ENCODE measurements around the gene TVP23C. TPM values are rescaled to one million over a fixed set of nuclear protein-coding genes. Genes with fewer than 3 reads are reported as not detected.
"Not testable (repeated sequence)": the region's sequence is repeated elsewhere in the genome, so short reads cannot be mapped to it uniquely, and the experiment has no call there.

Gene TVP23C
- total RNA-seq, result 10 to 100 TPM; 26.4 to 34.5 TPM
- polyA plus RNA-seq, result 1 to 10 TPM; 5.8 to 6.9 TPM

- H3K36me3 ChIP-seq (ENCODE audit: insufficient read depth, low read length); H3K36me3 Mint-ChIP-seq; H3K4me1 ChIP-seq (ENCODE audit: insufficient read depth, low read length); CTCF ChIA-PET (ENCODE audit: partially characterized antibody); POLR2A ChIA-PET (ENCODE audit: partially characterized antibody); intact Hi-C loops (cut with micrococcal nuclease); H3K9me3 ChIP-seq (ENCODE audit: control insufficient read depth in 1 of 2, low read length in 2 of 2); H3K27me3 Mint-ChIP-seq; H3K9me3 Mint-ChIP-seq; H3K27me3 ChIP-seq (ENCODE audit: insufficient read depth, low read length): not testable (repeated sequence)
- peak; percentile 62 to 81 (median 75) for DNase-seq
- H3K4me3 ChIP-seq (ENCODE audit: low read length in 2 of 2), result peak within 1 kb of the TSS in 1 of 2 donors; percentile 62
- Mint-ChIP-seq H3K27ac (peak within 1 kb of the TSS; percentile 85 to 97 (median 93)), H3K4me3 (peak within 1 kb of the TSS; percentile 91 to 99 (median 94)), H3K4me1 (peaks cover 6 to 26% (median 18%) of the 10 kb centered on the region in 4 donors)
- H3K27ac ChIP-seq (ENCODE audit: low read depth, low read length), result peak within 1 kb of the TSS; percentile 51
These were observed at the start of gene TVP23C for GRCh38 chr17:15563375-15563857. TVP23C (minus strand) TSS chr17:15563483; CDS start chr17:15563448, 35 bp downstream.

- POLR2A ChIA-PET (ENCODE audit: partially characterized antibody); CTCF ChIA-PET (ENCODE audit: partially characterized antibody); H3K27me3 ChIP-seq (ENCODE audit: insufficient read depth, low read length); DNase-seq; H3K9me3 ChIP-seq (ENCODE audit: control insufficient read depth in 1 of 2, low read length in 2 of 2); H3K36me3 Mint-ChIP-seq; H3K9me3 Mint-ChIP-seq; H3K27ac Mint-ChIP-seq; H3K27ac ChIP-seq (ENCODE audit: low read depth, low read length); intact Hi-C loops (cut with micrococcal nuclease); H3K27me3 Mint-ChIP-seq; H3K36me3 ChIP-seq (ENCODE audit: insufficient read depth, low read length); H3K4me3 ChIP-seq (ENCODE audit: low read length in 2 of 2): not testable (repeated sequence)
- peaks cover 18 to 42% (median 30%) of the 10 kb centered on the region in 4 donors for H3K4me1 Mint-ChIP-seq
- peak overlapping the region in 3 of 8 donors; percentile 12 to 43 (median 17) for H3K4me3 Mint-ChIP-seq
- peaks cover 17% of the 10 kb centered on the region for H3K4me1 ChIP-seq (ENCODE audit: insufficient read depth, low read length)
These were observed 29.7 kb upstream of the TVP23C start for GRCh38 chr17:15592960-15593359.

GRCh38 chr17:15591986-15592385 lies 28.7 kb upstream of the TVP23C start:
- H3K9me3 Mint-ChIP-seq; H3K9me3 ChIP-seq (ENCODE audit: control insufficient read depth in 1 of 2, low read length in 2 of 2); intact Hi-C loops (cut with micrococcal nuclease); DNase-seq; POLR2A ChIA-PET (ENCODE audit: partially characterized antibody); H3K27ac ChIP-seq (ENCODE audit: low read depth, low read length); H3K27me3 Mint-ChIP-seq; CTCF ChIA-PET (ENCODE audit: partially characterized antibody); H3K36me3 ChIP-seq (ENCODE audit: insufficient read depth, low read length); H3K4me3 ChIP-seq (ENCODE audit: low read length in 2 of 2); H3K27me3 ChIP-seq (ENCODE audit: insufficient read depth, low read length); H3K36me3 Mint-ChIP-seq: not testable (repeated sequence)
- Mint-ChIP-seq H3K27ac (peak overlapping the region in 1 of 7 donors; percentile 68), H3K4me1 (peaks cover 18 to 44% (median 34%) of the 10 kb centered on the region in 4 donors), H3K4me3 (peak overlapping the region in 3 of 8 donors; percentile 26 to 40 (median 33))
- H3K4me1 ChIP-seq (ENCODE audit: insufficient read depth, low read length), result peaks cover 17% of the 10 kb centered on the region

- H3K9me3 Mint-ChIP-seq; POLR2A ChIA-PET (ENCODE audit: partially characterized antibody); CTCF ChIA-PET (ENCODE audit: partially characterized antibody); H3K27ac ChIP-seq (ENCODE audit: low read depth, low read length); DNase-seq; H3K27me3 Mint-ChIP-seq; H3K27me3 ChIP-seq (ENCODE audit: insufficient read depth, low read length); H3K36me3 Mint-ChIP-seq; H3K4me3 ChIP-seq (ENCODE audit: low read length in 2 of 2); H3K9me3 ChIP-seq (ENCODE audit: control insufficient read depth in 1 of 2, low read length in 2 of 2); H3K36me3 ChIP-seq (ENCODE audit: insufficient read depth, low read length); intact Hi-C loops (cut with micrococcal nuclease): not testable (repeated sequence)
- peak overlapping the region in 5 of 8 donors; percentile 37 to 84 (median 61) for H3K4me3 Mint-ChIP-seq
- H3K4me1 Mint-ChIP-seq, result peaks cover 20 to 51% (median 39%) of the 10 kb centered on the region in 4 donors
- peak overlapping the region in 3 of 7 donors; percentile 60 to 78 (median 74) for H3K27ac Mint-ChIP-seq
- H3K4me1 ChIP-seq (ENCODE audit: insufficient read depth, low read length), result peaks cover 17% of the 10 kb centered on the region
These were observed 27.6 kb upstream of the TVP23C start for GRCh38 chr17:15590844-15591243.

GRCh38 chr17:15589544-15590536 lies 26.6 kb upstream of the TVP23C start:
- intact Hi-C loops (cut with micrococcal nuclease); CTCF ChIA-PET (ENCODE audit: partially characterized antibody); H3K27me3 Mint-ChIP-seq; H3K27me3 ChIP-seq (ENCODE audit: insufficient read depth, low read length); H3K36me3 Mint-ChIP-seq; H3K36me3 ChIP-seq (ENCODE audit: insufficient read depth, low read length); H3K9me3 Mint-ChIP-seq; H3K4me3 ChIP-seq (ENCODE audit: low read length in 2 of 2); H3K9me3 ChIP-seq (ENCODE audit: control insufficient read depth in 1 of 2, low read length in 2 of 2); H3K27ac ChIP-seq (ENCODE audit: low read depth, low read length); POLR2A ChIA-PET (ENCODE audit: partially characterized antibody): not testable (repeated sequence)
- Mint-ChIP-seq H3K27ac (peak overlapping the region; percentile 29 to 75 (median 72)), H3K4me3 (peak overlapping the region; percentile 75 to 91 (median 80)), H3K4me1 (peaks cover 20 to 51% (median 39%) of the 10 kb centered on the region in 4 donors)
- DNase-seq, result peak in 4 of 5 donors; percentile 21 to 33 (median 28)
- peaks cover 17% of the 10 kb centered on the region for H3K4me1 ChIP-seq (ENCODE audit: insufficient read depth, low read length)

GRCh38 chr17:15588017-15588416 lies 24.7 kb upstream of the TVP23C start:
- DNase-seq; CTCF ChIA-PET (ENCODE audit: partially characterized antibody); H3K27me3 ChIP-seq (ENCODE audit: insufficient read depth, low read length); H3K4me3 ChIP-seq (ENCODE audit: low read length in 2 of 2); intact Hi-C loops (cut with micrococcal nuclease); H3K27me3 Mint-ChIP-seq; H3K36me3 Mint-ChIP-seq; H3K4me3 Mint-ChIP-seq; H3K9me3 ChIP-seq (ENCODE audit: control insufficient read depth in 1 of 2, low read length in 2 of 2); POLR2A ChIA-PET (ENCODE audit: partially characterized antibody); H3K9me3 Mint-ChIP-seq; H3K27ac ChIP-seq (ENCODE audit: low read depth, low read length); H3K27ac Mint-ChIP-seq; H3K36me3 ChIP-seq (ENCODE audit: insufficient read depth, low read length): not testable (repeated sequence)
- peaks cover 20 to 51% (median 35%) of the 10 kb centered on the region in 4 donors for H3K4me1 Mint-ChIP-seq
- peaks cover 17% of the 10 kb centered on the region for H3K4me1 ChIP-seq (ENCODE audit: insufficient read depth, low read length)

- H3K4me3 ChIP-seq (ENCODE audit: low read length in 2 of 2); intact Hi-C loops (cut with micrococcal nuclease); POLR2A ChIA-PET (ENCODE audit: partially characterized antibody); H3K4me3 Mint-ChIP-seq; H3K27me3 Mint-ChIP-seq; H3K27me3 ChIP-seq (ENCODE audit: insufficient read depth, low read length); H3K9me3 Mint-ChIP-seq; H3K9me3 ChIP-seq (ENCODE audit: control insufficient read depth in 1 of 2, low read length in 2 of 2); DNase-seq; H3K4me1 ChIP-seq (ENCODE audit: insufficient read depth, low read length); H3K27ac Mint-ChIP-seq; H3K36me3 ChIP-seq (ENCODE audit: insufficient read depth, low read length); H3K27ac ChIP-seq (ENCODE audit: low read depth, low read length); CTCF ChIA-PET (ENCODE audit: partially characterized antibody); H3K36me3 Mint-ChIP-seq: not testable (repeated sequence)
- peaks cover 4 to 17% (median 9%) of the 10 kb centered on the region in 4 donors for H3K4me1 Mint-ChIP-seq
These were observed 20.0 kb upstream of the TVP23C start for GRCh38 chr17:15583313-15583712.
